SU-DHL-6 (cell line): ENCODE measurements around the gene HECW1.

Experiments
- H2AFZ ChIP-seq: fragments of 200-600 bp; sonication (generic); 2 replicates; pipeline ENCODE4 v1.6.1; 2014; ENCODE audit warnings: low read depth, mild to moderate bottlenecking, moderate library complexity, mixed read lengths, antibody characterized with exemption, low read length; ENCODE audit not compliant: severe bottlenecking
- H3F3A ChIP-seq: fragments of 200-600 bp; shearing (Covaris generic); 2 replicates; pipeline ENCODE4 v1.6.0; 2016; ENCODE audit warnings: antibody characterized with exemption, mild to moderate bottlenecking; ENCODE audit not compliant: insufficient read depth
- H3K27ac ChIP-seq: fragments of 200-600 bp; sonication (generic); 2 replicates; pipeline ENCODE4 v1.5.1; 2016; ENCODE audit warnings: low read depth, mild to moderate bottlenecking, low read length, moderate library complexity, mixed read lengths
- H3K27me3 ChIP-seq: fragments of 200-600 bp; sonication (generic), shearing (Covaris generic); 2 replicates; pipeline ENCODE4 v1.6.0; 2014; ENCODE audit warnings: mild to moderate bottlenecking, low read length
- H3K36me3 ChIP-seq: fragments of 200-600 bp; sonication (generic); 2 replicates; pipeline ENCODE4 v1.6.1; 2014; ENCODE audit warnings: mild to moderate bottlenecking, low read length, mixed read lengths
- H3K4me2 ChIP-seq: fragments of 300-600, 200-600 bp; shearing (Covaris generic), sonication (generic); 2 replicates; pipeline ENCODE4 v1.6.0; 2014; ENCODE audit warnings: low read length, low read depth, mild to moderate bottlenecking; ENCODE audit not compliant: poor library complexity, severe bottlenecking
- H3K4me3 ChIP-seq: fragments of 200-600 bp; sonication (generic); 2 replicates; pipeline ENCODE4 v1.5.1; 2014; ENCODE audit warnings: antibody characterized with exemption, low read length, mild to moderate bottlenecking, mixed read lengths; ENCODE audit not compliant: insufficient read depth, poor library complexity, severe bottlenecking
- H3K79me2 ChIP-seq: fragments of 200-600 bp; sonication (generic); 2 replicates; pipeline ENCODE4 v1.6.1; 2014; ENCODE audit warnings: mild to moderate bottlenecking, low read length, moderate library complexity; ENCODE audit not compliant: insufficient read depth
- H3K9ac ChIP-seq: fragments of 200-600 bp; sonication (generic); 2 replicates; pipeline ENCODE4 v1.7.0; 2014; ENCODE audit warnings: mild to moderate bottlenecking, low read length
- H3K9me2 ChIP-seq: fragments of 200-600 bp; sonication (generic); replicated peaks from 2 replicates; pipeline ENCODE4 v1.6.1; 2014; ENCODE audit warnings: low read length; ENCODE audit not compliant: insufficient read depth
- H3K9me3 ChIP-seq: fragments of 200-600 bp; sonication (generic); 2 replicates; pipeline ENCODE4 v1.6.1; 2014; ENCODE audit warnings: low read length, mixed read lengths; ENCODE audit not compliant: insufficient read depth
- H4K20me1 ChIP-seq: fragments of 200-600 bp; sonication (generic); 2 replicates; pipeline ENCODE4 v1.6.1; 2014; ENCODE audit warnings: low read depth, mild to moderate bottlenecking, antibody characterized with exemption, low read length, moderate library complexity, mixed read lengths
- CTCF ChIP-seq: fragments of 200-600 bp; sonication (generic); IDR thresholded peaks from one replicate; pipeline ENCODE4 v1.5.1; 2017; ENCODE audit warnings: antibody characterized with exemption, mild to moderate bottlenecking, low read length, moderate library complexity; ENCODE audit not compliant: insufficient read depth, poor library complexity, severe bottlenecking
- EZH2phosphoT487 ChIP-seq: fragments of 200-600 bp; sonication (generic), shearing (Covaris generic); conservative IDR thresholded peaks from 2 replicates; pipeline ENCODE4 v1.6.1; 2018; ENCODE audit warnings: mild to moderate bottlenecking, antibody characterized with exemption, low read length, moderate library complexity, mixed read lengths

Gene HECW1

GRCh38 chr7:43110791-43111535 lies 1.5 kb upstream of the HECW1 start:
- Histone ChIP-seq H3K4me3 (no peak overlapping the region), H2AFZ (no peak overlapping the region), H3K79me2 (no peaks in the 10 kb centered on the region), H3K9ac (no peak overlapping the region), H3K9me3 (no peaks in the 10 kb centered on the region), H3K9me2 (no peaks in the 10 kb centered on the region), H3K27ac (no peak overlapping the region), H3K27me3 (no peaks in the 10 kb centered on the region), H3F3A (no peaks in the 10 kb centered on the region), H4K20me1 (no peaks in the 10 kb centered on the region), H3K4me2 (no peak overlapping the region), H3K36me3 (no peaks in the 10 kb centered on the region)
- TF ChIP-seq EZH2phosphoT487: no peak
- TF ChIP-seq CTCF: no peak

GRCh38 chr7:43111630-43112458 lies 603 bp upstream of the HECW1 start:
- Histone ChIP-seq H3K36me3 (no peaks in the 10 kb centered on the region), H3K4me2 (no peak overlapping the region), H3K9me2 (no peaks in the 10 kb centered on the region), H3K79me2 (no peaks in the 10 kb centered on the region), H4K20me1 (no peaks in the 10 kb centered on the region), H3K9ac (no peak overlapping the region), H3K27ac (no peak overlapping the region), H3K27me3 (no peaks in the 10 kb centered on the region), H3F3A (no peaks in the 10 kb centered on the region), H2AFZ (no peak overlapping the region), H3K4me3 (no peak overlapping the region), H3K9me3 (no peaks in the 10 kb centered on the region)
- TF ChIP-seq CTCF (no peak), EZH2phosphoT487 (no peak)

GRCh38 chr7:43112941-43113621 lies 634 bp downstream of the HECW1 start:
- H3K36me3 ChIP-seq: no peaks in the 10 kb centered on the region
- no peaks in the 10 kb centered on the region for H3K27me3 ChIP-seq
- no peak for TF ChIP-seq CTCF
- no peak for TF ChIP-seq EZH2phosphoT487
- H3K4me3 ChIP-seq: no peak overlapping the region
- H3K9me3 ChIP-seq: no peaks in the 10 kb centered on the region
- H2AFZ ChIP-seq: no peak overlapping the region
- H3K27ac ChIP-seq: no peak overlapping the region
- no peaks in the 10 kb centered on the region for H3K79me2 ChIP-seq
- H3K9ac ChIP-seq: no peak overlapping the region
- H3K9me2 ChIP-seq: no peaks in the 10 kb centered on the region
- H3F3A ChIP-seq: no peaks in the 10 kb centered on the region
- H3K4me2 ChIP-seq: no peak overlapping the region
- H4K20me1 ChIP-seq: no peaks in the 10 kb centered on the region
